Peyer's patch (tissue), 4 donors: ENCODE measurements around the gene LCE2C. TPM values are rescaled to one million over a fixed set of nuclear protein-coding genes. Genes with fewer than 3 reads are reported as not detected.
"Not testable (repeated sequence)": the region's sequence is repeated elsewhere in the genome, so short reads cannot be mapped to it uniquely, and the experiment has no call there.

Source experiments
- DNase-seq, 3 donors: peaks; one replicate each; pipeline ENCODE4 v3.0.0-alpha.2; 2017 to 2019
- H3K27ac ChIP-seq, 4 donors: fragments of 200-600 bp; sonication (generic); one replicate each; pipeline ENCODE4 v1.5.1; 2016 to 2019
- H3K27me3 ChIP-seq, 2 donors: fragments of 200-600 bp; sonication (generic); one replicate each; pipeline ENCODE4 v1.5.1; 2019
- H3K36me3 ChIP-seq, 3 donors: fragments of 200-600 bp; sonication (generic); one replicate each; pipeline ENCODE4 v1.5.1; 2016 to 2019
- H3K4me1 ChIP-seq, 4 donors: fragments of 200-600 bp; sonication (generic); one replicate each; pipeline ENCODE4 v1.5.1; 2016 to 2019
- H3K4me3 ChIP-seq, 4 donors: fragments of 200-600 bp; sonication (generic); 1 replicate in 3 of 4; 2 replicates in 1 of 4; pipeline ENCODE4 v1.5.1; 2016 to 2019; ENCODE audit warnings: mild to moderate bottlenecking in 1 of 4
- H3K9me3 ChIP-seq, 4 donors: fragments of 200-600 bp; sonication (generic); one replicate each; pipeline ENCODE4 v1.5.1; 2016 to 2019; ENCODE audit warnings: mild to moderate bottlenecking in 1 of 4
- POLR2A ChIP-seq, 2 donors: fragments of 450-650 bp; IDR thresholded peaks; one replicate each; pipeline ENCODE4 v1.5.1; 2017; ENCODE audit warnings: antibody characterized with exemption in 2 of 2, mild to moderate bottlenecking in 2 of 2, moderate library complexity in 2 of 2
- total RNA-seq, 4 donors: library from RNA; depleted of rRNA; stranded (reverse); fragments of >200 nt; gene quantifications; one replicate each; pipeline ENCODE4 v1.1.0, GENCODE V29; 2016
- TF ChIP-seq, protein P1 (sequence below), 6 experiments: fragments of 450-650 bp in 4 of 6; fragments of 200-600 bp in 2 of 6; sonication (generic) in 1 of 6; IDR thresholded peaks; one replicate each; pipeline ENCODE4 v1.5.1; 2017 to 2019; ENCODE audit warnings: antibody characterized with exemption in 6 of 6, mild to moderate bottlenecking in 3 of 6, moderate library complexity in 1 of 6

LCE2C gene
- total RNA-seq, 4 donors from 2014 or later = not detected

DNA sequence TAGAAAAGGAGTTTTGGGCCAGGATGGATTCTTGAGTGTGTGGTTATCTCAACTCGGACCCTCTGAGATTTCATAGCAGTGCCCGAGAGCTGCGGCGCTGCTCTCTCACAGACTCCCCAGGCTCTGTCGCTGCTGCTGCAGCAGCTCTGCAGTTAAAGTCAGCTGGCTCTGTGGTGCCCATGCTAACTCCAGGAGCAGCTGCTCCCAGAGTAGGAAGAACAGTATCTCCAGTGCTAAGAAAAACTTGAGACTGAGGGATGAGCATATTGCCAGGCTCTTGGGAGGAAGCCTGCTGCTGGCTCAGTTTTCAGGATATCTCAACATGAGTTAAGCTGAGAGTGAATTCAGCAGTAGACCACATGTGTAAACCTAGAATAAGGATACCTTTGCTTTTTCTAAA is 7.4 kb upstream of the LCE2C start:
- Histone ChIP-seq H3K9me3 (no peaks in the 10 kb centered on the region), H3K4me1 (no peaks in the 10 kb centered on the region), H3K4me3 (no peak overlapping the region), H3K27me3 (no peaks in the 10 kb centered on the region), H3K36me3 (no peaks in the 10 kb centered on the region), H3K27ac (no peak overlapping the region)
- no peak for TF ChIP-seq POLR2A (IDR thresholded peaks at IDR 0.05)
- DNase-seq = no peak

DNA sequence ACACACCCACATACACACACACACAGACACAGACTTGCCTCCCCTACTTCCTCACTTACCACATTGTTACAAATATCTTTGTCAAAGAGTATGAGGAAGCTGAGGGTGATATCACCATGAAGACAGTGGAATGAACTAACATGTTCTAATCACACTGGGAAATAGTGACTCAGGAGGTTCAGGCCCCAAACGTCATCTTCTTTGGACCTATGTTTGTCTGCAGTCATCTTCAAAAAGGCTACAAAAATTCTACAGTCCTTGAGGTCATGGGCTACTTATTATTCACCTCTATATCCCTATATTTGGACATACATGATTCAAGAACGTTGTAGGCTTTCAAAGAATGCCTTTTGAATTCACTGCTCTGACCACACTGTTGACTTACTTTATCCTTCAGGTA is 2.1 kb upstream of the LCE2C start:
- TF ChIP-seq, protein P1, sequence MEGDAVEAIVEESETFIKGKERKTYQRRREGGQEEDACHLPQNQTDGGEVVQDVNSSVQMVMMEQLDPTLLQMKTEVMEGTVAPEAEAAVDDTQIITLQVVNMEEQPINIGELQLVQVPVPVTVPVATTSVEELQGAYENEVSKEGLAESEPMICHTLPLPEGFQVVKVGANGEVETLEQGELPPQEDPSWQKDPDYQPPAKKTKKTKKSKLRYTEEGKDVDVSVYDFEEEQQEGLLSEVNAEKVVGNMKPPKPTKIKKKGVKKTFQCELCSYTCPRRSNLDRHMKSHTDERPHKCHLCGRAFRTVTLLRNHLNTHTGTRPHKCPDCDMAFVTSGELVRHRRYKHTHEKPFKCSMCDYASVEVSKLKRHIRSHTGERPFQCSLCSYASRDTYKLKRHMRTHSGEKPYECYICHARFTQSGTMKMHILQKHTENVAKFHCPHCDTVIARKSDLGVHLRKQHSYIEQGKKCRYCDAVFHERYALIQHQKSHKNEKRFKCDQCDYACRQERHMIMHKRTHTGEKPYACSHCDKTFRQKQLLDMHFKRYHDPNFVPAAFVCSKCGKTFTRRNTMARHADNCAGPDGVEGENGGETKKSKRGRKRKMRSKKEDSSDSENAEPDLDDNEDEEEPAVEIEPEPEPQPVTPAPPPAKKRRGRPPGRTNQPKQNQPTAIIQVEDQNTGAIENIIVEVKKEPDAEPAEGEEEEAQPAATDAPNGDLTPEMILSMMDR (IDR thresholded peaks at IDR 0.05) = no peak
- TF ChIP-seq POLR2A (IDR thresholded peaks at IDR 0.05) = no peak
- Histone ChIP-seq H3K27ac (no peak overlapping the region), H3K9me3 (no peaks in the 10 kb centered on the region), H3K4me1 (no peaks in the 10 kb centered on the region), H3K36me3 (no peaks in the 10 kb centered on the region), H3K4me3 (no peak overlapping the region), H3K27me3 (no peaks in the 10 kb centered on the region)
- DNase-seq = no peak

DNA sequence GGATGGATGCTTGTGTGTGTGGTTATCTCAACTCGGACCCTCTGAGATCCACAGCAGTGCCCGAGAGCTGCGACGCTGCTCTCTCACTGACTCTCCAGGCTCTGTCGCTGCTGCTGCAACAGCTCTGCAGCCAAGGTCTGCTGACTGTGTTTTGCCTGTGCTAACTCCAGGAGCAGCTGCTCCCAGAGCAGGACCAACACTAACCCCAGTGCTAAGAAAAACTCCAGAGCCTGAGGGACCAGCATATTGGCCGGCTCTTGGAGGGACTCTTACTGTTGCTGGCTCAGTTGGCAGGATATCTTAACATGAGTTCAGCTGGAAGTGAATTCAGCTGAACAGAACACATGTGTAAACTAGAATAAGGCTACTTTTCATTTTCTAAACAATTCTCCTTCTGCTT is 4.4 kb downstream of the LCE2C start:
- H3K27ac ChIP-seq = no peak overlapping the region
- no peak overlapping the region for H3K4me3 ChIP-seq
- no peaks in the 10 kb centered on the region for H3K4me1 ChIP-seq
- no peak for DNase-seq
- TF ChIP-seq, protein P1 (IDR thresholded peaks at IDR 0.05) = no peak
- H3K36me3 ChIP-seq = no peaks in the 10 kb centered on the region
- H3K27me3 ChIP-seq = no peaks in the 10 kb centered on the region
- no peaks in the 10 kb centered on the region for H3K9me3 ChIP-seq

DNA sequence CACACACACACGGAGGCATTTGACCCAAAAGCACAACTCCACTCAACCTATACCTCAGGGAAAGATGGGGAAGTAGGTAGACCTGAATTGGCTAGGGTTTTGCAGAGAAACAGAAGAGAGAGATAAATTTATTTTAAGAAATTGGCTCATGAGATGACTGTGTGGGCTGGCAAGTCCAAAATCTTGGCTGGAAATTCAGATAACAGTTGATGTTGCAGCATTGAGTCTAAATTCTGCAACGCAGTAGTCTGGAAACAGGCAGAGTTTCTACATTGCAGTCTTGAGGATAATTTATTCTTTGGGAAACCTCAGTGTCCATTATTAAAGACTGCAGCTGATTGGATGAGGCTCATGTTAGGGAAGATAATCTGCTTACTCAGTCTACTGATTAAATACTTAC is 6.5 kb downstream of the LCE2C start:
- DNase-seq = no peak
- TF ChIP-seq, protein P1 (IDR thresholded peaks at IDR 0.05) = no peak
- no peak for TF ChIP-seq POLR2A (IDR thresholded peaks at IDR 0.05)
- Histone ChIP-seq H3K27me3 (no peaks in the 10 kb centered on the region), H3K36me3 (no peaks in the 10 kb centered on the region), H3K4me1 (no peaks in the 10 kb centered on the region), H3K4me3 (no peak overlapping the region), H3K27ac (no peak overlapping the region), H3K9me3 (no peaks in the 10 kb centered on the region)

DNA sequence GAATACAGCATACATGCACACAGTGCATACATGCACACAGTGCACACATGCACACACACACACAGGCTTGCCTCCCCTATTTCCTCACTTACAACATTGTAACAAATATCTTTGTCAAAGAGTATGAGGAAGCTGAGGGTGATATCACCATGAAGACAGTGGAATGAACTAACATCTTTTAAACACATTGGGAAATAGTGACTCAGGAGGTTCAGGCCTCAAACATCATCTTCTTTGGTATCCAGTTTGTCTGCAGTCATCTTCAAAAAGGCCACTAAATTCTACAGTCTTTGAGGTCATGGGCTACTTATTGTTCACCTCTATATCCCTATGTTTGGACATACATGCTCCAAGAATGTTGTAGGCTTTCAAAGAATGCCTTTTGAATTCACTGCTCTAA is 8.8 kb downstream of the LCE2C start:
- H3K4me3 ChIP-seq = no peak overlapping the region
- H3K4me1 ChIP-seq = no peaks in the 10 kb centered on the region
- H3K9me3 ChIP-seq = no peaks in the 10 kb centered on the region
- H3K36me3 ChIP-seq = no peaks in the 10 kb centered on the region
- no peak for DNase-seq
- H3K27me3 ChIP-seq = no peaks in the 10 kb centered on the region
- TF ChIP-seq POLR2A (IDR thresholded peaks at IDR 0.05) = no peak
- TF ChIP-seq, protein P1 (IDR thresholded peaks at IDR 0.05) = no peak
- no peak overlapping the region for H3K27ac ChIP-seq

DNA sequence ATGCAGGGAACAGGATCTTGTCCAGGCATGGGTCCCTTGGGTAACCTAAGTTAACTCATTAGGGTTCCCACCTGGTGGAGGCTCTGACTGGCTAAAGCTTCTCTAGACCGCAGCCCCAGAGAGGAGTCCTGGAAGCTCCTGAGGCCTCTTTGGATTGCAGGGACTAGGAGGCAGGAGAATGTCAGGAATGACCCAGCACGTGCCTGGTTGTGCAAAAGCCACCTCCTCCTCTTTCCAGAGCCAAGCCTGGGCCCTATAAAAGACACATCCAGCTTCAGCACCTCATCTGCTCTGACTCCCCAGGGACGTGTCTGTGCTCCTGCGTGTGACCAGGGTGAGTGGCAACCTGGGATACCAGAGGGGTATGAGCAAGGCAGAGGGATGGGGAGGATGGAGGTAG is 10.7 kb downstream of the LCE2C start, which contains the start of gene LCE2B:
Gene LCE2B, plus strand, starts transcription at position 301 of the 400 bp plus-strand sequence. CDS start 721 bp downstream, outside the sequence.
- not testable (repeated sequence) for H3K36me3 ChIP-seq, DNase-seq

More for the DNA sequence above, 10.7 kb downstream of the LCE2C start, which contains the start of gene LCE2B:
- not testable (repeated sequence) for H3K4me3 ChIP-seq, H3K27ac ChIP-seq, H3K9me3 ChIP-seq, H3K27me3 ChIP-seq, H3K4me1 ChIP-seq
